Lower leg skin (tissue), 4 donors: ENCODE measurements around the gene CALB2. TPM values are rescaled to one million over a fixed set of nuclear protein-coding genes. Genes with fewer than 3 reads are reported as not detected.

Experiments
- DNase-seq, 2 donors: peaks; one replicate each; pipeline ENCODE4 v3.0.0-alpha.2; 2019; ENCODE audit warnings: low spot score in 2 of 2
- H3K4me3 ChIP-seq: fragments of 200-600 bp; sonication (generic); 2 replicates; pipeline ENCODE4 v1.5.1; 2017; ENCODE audit warnings: mild to moderate bottlenecking, low read depth; ENCODE audit not compliant: poor library complexity, severe bottlenecking
- CTCF ChIP-seq, 3 donors: fragments of 450-650 bp; IDR thresholded peaks; one replicate each; pipeline ENCODE4 v1.5.1; 2016; ENCODE audit warnings: antibody characterized with exemption in 3 of 3, mild to moderate bottlenecking in 3 of 3, moderate library complexity in 2 of 3
- POLR2A ChIP-seq, 2 donors: fragments of 450-650 bp; IDR thresholded peaks; one replicate each; pipeline ENCODE4 v1.6.1; 2016 to 2017; ENCODE audit warnings: antibody characterized with exemption in 2 of 2, mild to moderate bottlenecking in 1 of 2, moderate library complexity in 1 of 2
- WGBS, 2 donors: methylation state at CpG; one replicate each; pipeline ENCODE4 v1.1.5; 2018; 5-methylcytosine and 5-hydroxymethylcytosine counted together
- intact Hi-C: fragments of 100-400 bp; cut with DNase I; formaldehyde crosslinking; loops from one replicate; pipeline ENCODE4 v1.15.0; 2023; ENCODE audit warnings: low total_unique reads
- total RNA-seq, 4 donors: library from RNA; depleted of rRNA; stranded (reverse); fragments of >200 nt; gene quantifications; one replicate each; pipeline ENCODE4 v1.1.0, GENCODE V29; 2016

CALB2 gene
- total RNA-seq, 4 donors from 2014 or later: 3.8 to 5.1 (median 4.1) TPM; not detected in 1

- no peak for DNase-seq
- no peak overlapping the region for H3K4me3 ChIP-seq
- intact Hi-C loops: no loop called here
- TF ChIP-seq POLR2A (IDR thresholded peaks at IDR 0.05) (no peak), CTCF (IDR thresholded peaks at IDR 0.05) (no peak)
- 54 to 62% methylated on average over 2 of the region's 2 CpGs for WGBS, 2 donors
These were observed 1.9 kb downstream of the CALB2 start for GRCh38 chr16:71360378-71360777.

DNA sequence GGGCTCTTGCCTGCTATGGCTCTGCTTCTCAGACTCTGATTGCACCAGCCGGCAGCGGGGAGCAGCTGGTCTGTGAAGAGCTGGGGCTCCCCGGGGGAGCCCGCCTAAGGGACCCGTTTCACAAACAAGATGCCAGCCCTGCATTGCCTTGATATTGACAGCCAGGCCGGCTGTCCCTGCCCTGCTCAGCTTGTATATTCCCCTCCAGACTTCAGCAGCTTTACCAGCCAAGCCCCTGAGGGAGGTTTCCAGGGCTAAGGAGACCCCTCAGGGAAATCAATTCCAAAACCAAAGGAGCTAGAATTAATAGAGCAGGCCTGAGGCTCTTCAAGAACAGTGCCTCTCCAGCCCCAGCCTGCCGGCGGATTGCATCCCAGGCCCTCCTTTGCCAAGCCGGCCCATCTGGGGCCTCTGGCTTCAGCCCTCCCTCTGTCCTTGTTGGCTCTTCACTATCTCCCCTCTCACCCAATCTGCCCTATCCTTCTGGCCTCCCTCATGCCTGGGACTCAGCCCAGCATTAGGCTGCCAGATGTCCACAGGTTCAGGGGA, 5.7 kb downstream of the CALB2 start:
- 62 to 67% methylated on average over 9 of the region's 9 CpGs for WGBS, 2 donors
- no peak for TF ChIP-seq POLR2A (IDR thresholded peaks at IDR 0.05)
- intact Hi-C loops: no loop called here
- no peak overlapping the region for H3K4me3 ChIP-seq
- no peak for DNase-seq

GRCh38 chr16:71365021-71365420, 6.5 kb downstream of the CALB2 start:
- 78 to 79% methylated on average over 10 of the region's 10 CpGs for WGBS, 2 donors
- intact Hi-C loops: no loop called here
- H3K4me3 ChIP-seq: no peak overlapping the region
- DNase-seq: no peak
- no peak for TF ChIP-seq POLR2A (IDR thresholded peaks at IDR 0.05)
- no peak for TF ChIP-seq CTCF (IDR thresholded peaks at IDR 0.05)

DNA sequence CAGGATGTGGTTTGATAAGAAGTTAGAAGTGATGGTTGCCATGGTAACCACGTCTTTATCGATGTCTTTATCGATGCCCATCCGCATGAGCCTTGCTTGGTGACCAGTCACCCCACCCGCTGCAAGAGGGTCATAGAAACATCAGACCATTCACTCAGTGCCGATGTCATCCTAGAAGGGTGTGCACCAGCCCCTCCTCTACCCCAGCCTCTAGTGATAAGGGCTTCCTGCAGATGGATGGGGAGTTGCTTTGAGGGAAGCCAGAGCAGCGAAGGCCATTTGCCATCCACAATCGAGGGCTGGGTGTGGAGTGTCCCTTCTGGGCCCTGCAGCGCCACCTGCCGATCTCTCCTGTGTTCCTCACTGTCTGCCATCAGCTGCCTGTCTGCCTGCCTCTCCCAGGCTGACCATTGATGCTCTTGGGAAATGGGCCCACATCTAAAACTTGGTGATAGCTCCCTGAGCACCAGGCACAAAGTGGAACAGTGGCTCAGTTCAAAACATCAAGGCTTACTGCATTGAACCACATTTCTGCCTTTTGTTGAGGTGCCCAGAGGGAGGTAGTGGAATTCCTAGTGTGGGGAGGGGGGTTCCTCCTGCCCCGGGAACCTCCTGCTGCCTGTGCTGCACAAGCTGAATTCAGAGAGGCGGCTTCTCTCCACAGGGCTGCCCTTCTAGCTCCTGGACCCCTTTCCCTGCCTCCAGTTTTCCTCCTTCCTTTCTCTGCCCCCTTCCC, 8.9 kb downstream of the CALB2 start:
- 52 to 55% methylated on average over 12 of the region's 12 CpGs for WGBS, 2 donors
- DNase-seq: no peak
- intact Hi-C loops: no loop called here
- no peak overlapping the region for H3K4me3 ChIP-seq
- TF ChIP-seq CTCF (IDR thresholded peaks at IDR 0.05) (no peak), POLR2A (IDR thresholded peaks at IDR 0.05) (no peak)

DNA sequence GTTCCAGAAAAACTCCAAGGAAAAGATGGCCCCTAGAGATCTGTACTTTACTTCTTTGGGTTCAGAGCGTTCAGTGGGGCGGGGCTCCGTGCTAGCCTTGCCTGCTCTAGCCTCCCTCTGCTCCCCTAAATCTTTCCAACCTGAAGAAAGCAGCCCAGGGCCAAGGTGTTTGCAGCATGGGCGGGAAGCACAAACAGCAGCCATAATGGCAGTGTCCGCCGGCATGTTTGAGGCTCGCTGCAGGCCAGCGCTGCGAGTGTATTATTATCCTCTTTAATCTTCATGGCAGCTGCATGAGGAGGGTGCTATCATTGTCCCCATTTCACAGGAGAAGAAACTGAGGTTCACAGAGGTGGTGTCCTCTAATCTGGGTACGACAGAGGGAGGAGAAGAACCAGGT, 10.4 kb downstream of the CALB2 start:
- TF ChIP-seq POLR2A (IDR thresholded peaks at IDR 0.05): no peak
- TF ChIP-seq CTCF (IDR thresholded peaks at IDR 0.05): no peak
- no peak overlapping the region for H3K4me3 ChIP-seq
- DNase-seq: no peak
- intact Hi-C loops: no loop called here
- WGBS, 2 donors: 69 to 70% methylated on average over 10 of the region's 10 CpGs

DNA sequence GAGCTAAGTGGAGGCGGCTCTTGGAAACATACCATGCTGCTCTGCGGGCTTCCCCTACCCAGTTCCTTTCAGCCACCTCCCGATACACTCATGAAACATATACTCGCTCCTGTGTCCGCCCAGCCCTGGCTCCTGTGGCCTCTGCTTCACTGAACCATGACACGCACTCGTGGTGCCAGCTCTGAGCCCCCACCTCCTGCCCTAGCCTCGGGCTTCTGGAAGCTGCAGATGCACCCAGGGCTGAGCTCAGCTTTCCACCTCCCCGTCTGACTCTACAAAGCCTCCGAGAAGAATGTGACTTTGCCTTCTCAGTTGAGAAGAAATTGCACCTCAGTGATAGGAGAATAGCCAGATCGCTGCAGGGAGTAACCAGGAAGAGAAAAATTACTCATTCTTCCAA, 11.0 kb downstream of the CALB2 start:
- whole genome bisulfite sequencing, 2 donors: 46 to 52% methylated on average over 11 of the region's 11 CpGs
- intact Hi-C loops: no loop called here

More for the DNA sequence above, 11.0 kb downstream of the CALB2 start:
- H3K4me3 ChIP-seq: no peak overlapping the region
- TF ChIP-seq CTCF (IDR thresholded peaks at IDR 0.05) (no peak), POLR2A (IDR thresholded peaks at IDR 0.05) (no peak)
- no peak for DNase-seq
